ENCODE data around the gene AUP1. TPM values are rescaled to one million over a fixed set of nuclear protein-coding genes. Genes with fewer than 3 reads are reported as not detected.

Gene AUP1
- total and polyA plus RNA-seq, 9 of the 15 experiments (the other 6 are each of a cell fraction or from before 2014, with no cell fraction given) = 70.7 to 245 (median 165) TPM

GRCh38 chr2:74507145-74507925 lies 22.2 kb downstream of the AUP1 start, which contains the start of gene PCGF1 (continued):
- TF ChIP-seq NR0B1 (IDR thresholded peaks at IDR 0.05; ENCODE audit: partially characterized antibody) = no peak
- no peak for TF ChIP-seq ZNF23 (CRISPR knock-in tag; IDR thresholded peaks at IDR 0.05)
- peak; percentile 88 for TF ChIP-seq CTCFL (IDR thresholded peaks at IDR 0.05; ENCODE audit: borderline replicate concordance, insufficient read depth, low read depth, low read length, poor library complexity, severe bottlenecking)
- no peak for TF ChIP-seq ZNF263 (CRISPR knock-in tag; IDR thresholded peaks at IDR 0.05; ENCODE audit: borderline replicate concordance)
- no peak; the same call in none of the 2 replicates for TF ChIP-seq L3MBTL2 (IDR thresholded peaks at IDR 0.05)
- TF ChIP-seq SP1 (CRISPR knock-in tag; IDR thresholded peaks at IDR 0.05) = peak; percentile 81
- TF ChIP-seq RHOXF2B (CRISPR knock-in tag; conservative IDR thresholded peaks at IDR 0.05) = no peak
- no peak; the same call in 1 of the 2 replicates for TF ChIP-seq ZSCAN32 (CRISPR knock-in tag; IDR thresholded peaks at IDR 0.05)
- 0 out of 2 replicates have a peak, but pooled peaks have one; percentile 10 for TF ChIP-seq CHD2 (IDR thresholded peaks at IDR 0.05; ENCODE audit: low read depth, low read length)
- TF ChIP-seq ZNF239 (CRISPR knock-in tag; IDR thresholded peaks at IDR 0.05) = no peak
- no peak for TF ChIP-seq CHD7 (IDR thresholded peaks at IDR 0.05; ENCODE audit: low read depth, low read length)
- no peak for TF ChIP-seq HNRNPUL1 (IDR thresholded peaks at IDR 0.05; ENCODE audit: low read length)

Data from K562 (cell line).